Measurements from ENCODE around the gene METTL2A. TPM values are rescaled to one million over a fixed set of nuclear protein-coding genes. Genes with fewer than 3 reads are reported as not detected.
A peak's percentile ranks its signal among the peaks of the same experiment; 100 is the strongest.
"Not testable (repeated sequence)": the region's sequence is repeated elsewhere in the genome, so short reads cannot be mapped to it uniquely, and the experiment has no call there.

The METTL2A gene
- total RNA-seq, 2 experiments from 2014 or later = 16.6 to 16.7 TPM

DNA sequence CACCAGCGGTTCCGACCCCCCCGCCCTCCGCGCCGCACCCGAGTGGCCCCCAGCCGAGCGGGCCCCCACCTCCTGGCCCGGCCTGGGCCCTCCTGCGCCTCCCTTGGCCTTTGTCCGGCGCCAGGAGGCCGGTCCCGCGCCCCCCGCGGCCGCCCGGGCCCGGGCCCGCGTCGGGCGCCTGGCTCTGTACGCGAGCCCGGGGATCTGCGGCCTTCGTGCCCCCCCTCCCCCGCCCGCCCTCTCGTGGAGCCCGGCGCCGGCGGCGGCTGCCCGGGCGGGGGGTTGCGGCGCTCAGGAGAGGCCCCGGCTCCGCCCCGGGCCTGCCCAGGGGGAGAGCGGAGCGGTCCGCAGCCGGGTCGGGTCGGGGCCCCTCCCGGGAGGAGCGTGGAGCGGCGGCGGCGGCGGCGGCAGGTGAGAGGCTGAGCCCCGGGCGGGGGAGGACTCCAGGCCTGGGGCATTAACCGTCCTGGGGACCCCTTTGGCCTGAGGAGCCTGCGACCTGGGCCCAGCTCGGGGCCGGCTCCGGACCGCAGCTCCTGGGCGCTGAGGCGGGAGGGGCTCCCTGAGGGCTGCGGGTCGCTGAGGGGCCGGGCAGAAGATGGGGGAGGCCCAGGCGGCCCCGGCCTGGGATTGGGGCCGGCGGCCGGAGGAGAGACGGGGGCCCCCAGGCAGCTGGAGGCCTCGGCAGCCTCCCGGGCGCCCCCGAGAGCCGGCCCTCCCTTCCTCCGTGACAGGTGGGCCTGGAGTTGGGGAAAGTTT lies 55.4 kb downstream of the METTL2A start:
- H3K27ac Mint-ChIP-seq = peak overlapping the region; percentile 93
- peaks cover 34% of the 10 kb centered on the region for H3K4me1 Mint-ChIP-seq
- H3K27me3 Mint-ChIP-seq, H3K9me3 Mint-ChIP-seq, POLR2A ChIA-PET, CTCF ChIA-PET: not testable (repeated sequence)
- H3K36me3 Mint-ChIP-seq (ENCODE audit: low read depth) = peaks cover 21% of the 10 kb centered on the region
- H3K4me3 Mint-ChIP-seq = peak overlapping the region; percentile 91
- DNase-seq = peak; percentile 48

DNA sequence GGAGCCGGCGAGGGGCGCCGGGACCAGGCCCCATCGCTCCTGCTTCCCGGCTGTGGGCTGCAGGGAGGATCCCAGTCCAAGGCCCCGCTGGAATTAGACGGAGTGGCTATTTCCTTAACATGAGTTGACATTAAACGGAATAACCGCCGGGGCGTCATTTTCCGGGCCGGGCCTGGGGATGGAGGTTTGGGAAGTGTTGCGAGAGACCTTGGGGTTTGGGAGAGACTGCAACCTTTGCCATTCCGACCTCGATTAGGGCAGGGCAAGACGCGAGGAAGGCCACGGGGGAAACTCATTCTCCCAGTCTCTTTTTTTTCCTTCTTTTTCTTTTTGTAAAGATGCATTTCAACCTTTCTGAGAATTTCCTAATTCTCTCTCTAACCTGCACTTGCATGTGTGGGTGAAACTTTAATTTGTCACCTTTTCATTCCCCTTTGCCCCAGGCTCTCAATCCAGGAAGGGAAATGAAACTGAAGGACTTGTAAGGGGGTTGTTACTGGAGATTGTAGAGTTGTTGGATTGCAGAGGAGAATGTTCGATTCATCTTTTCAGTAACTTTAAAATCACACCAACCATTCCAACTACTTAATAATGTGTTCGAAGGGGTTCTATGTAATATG lies 56.1 kb downstream of the METTL2A start:
- H3K27me3 Mint-ChIP-seq, CTCF ChIA-PET, H3K9me3 Mint-ChIP-seq, POLR2A ChIA-PET: not testable (repeated sequence)
- peaks cover 34% of the 10 kb centered on the region for H3K4me1 Mint-ChIP-seq
- DNase-seq = peak; percentile 27
- peak overlapping the region; percentile 93 for H3K27ac Mint-ChIP-seq
- peak overlapping the region; percentile 91 for H3K4me3 Mint-ChIP-seq
- H3K36me3 Mint-ChIP-seq (ENCODE audit: low read depth) = peaks cover 21% of the 10 kb centered on the region

DNA sequence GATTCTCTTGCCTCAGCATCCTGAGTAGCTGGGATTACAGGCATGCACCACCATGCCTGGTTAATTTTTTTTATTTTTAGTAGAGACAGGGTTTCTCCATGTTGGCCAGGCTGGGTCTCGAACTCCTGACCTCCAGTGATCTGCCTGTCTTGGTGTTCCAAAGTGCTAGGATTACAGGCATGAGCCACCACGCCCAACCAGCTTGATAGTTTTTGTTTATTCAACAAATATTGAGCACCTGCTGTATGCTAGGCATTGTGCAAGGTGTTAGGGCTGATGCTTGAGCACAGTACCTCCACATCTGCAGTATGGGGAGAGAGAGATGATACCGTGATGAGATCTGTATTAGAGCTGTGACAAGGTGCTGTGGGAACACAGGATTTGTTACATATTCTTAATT lies 58.9 kb downstream of the METTL2A start:
- Mint-ChIP-seq H3K36me3 (ENCODE audit: low read depth) (peaks cover 25% of the 10 kb centered on the region), H3K4me1 (peaks cover 34% of the 10 kb centered on the region)
- H3K4me3 Mint-ChIP-seq, H3K27me3 Mint-ChIP-seq, H3K9me3 Mint-ChIP-seq, H3K27ac Mint-ChIP-seq, DNase-seq: not testable (repeated sequence)
- ChIA-PET CTCF (interaction anchor here (2.9 kb wide), 1 partner anchor 60 kb away, joined by 15 read pairs; no protein-coding TSS in a partner anchor), POLR2A (interaction anchor here (1.1 kb wide), 1 partner anchor 61 kb away, joined by 3 read pairs; no protein-coding TSS in a partner anchor)

GRCh38 chr17:62490990-62491389 lies 67.3 kb downstream of the METTL2A start:
- H3K27ac Mint-ChIP-seq, DNase-seq, H3K27me3 Mint-ChIP-seq, H3K9me3 Mint-ChIP-seq, CTCF ChIA-PET, H3K4me3 Mint-ChIP-seq, POLR2A ChIA-PET: not testable (repeated sequence)
- Mint-ChIP-seq H3K4me1 (peaks cover 16% of the 10 kb centered on the region), H3K36me3 (ENCODE audit: low read depth) (peaks cover 29% of the 10 kb centered on the region)

- DNase-seq, CTCF ChIA-PET, H3K27me3 Mint-ChIP-seq, H3K9me3 Mint-ChIP-seq, POLR2A ChIA-PET, H3K4me3 Mint-ChIP-seq, H3K27ac Mint-ChIP-seq: not testable (repeated sequence)
- H3K36me3 Mint-ChIP-seq (ENCODE audit: low read depth) = peaks cover 27% of the 10 kb centered on the region
- H3K4me1 Mint-ChIP-seq = peaks cover 12% of the 10 kb centered on the region
These were observed 69.5 kb downstream of the METTL2A start for GRCh38 chr17:62493049-62493655.

- H3K27me3 Mint-ChIP-seq, DNase-seq, H3K4me3 Mint-ChIP-seq, H3K9me3 Mint-ChIP-seq, H3K4me1 Mint-ChIP-seq, CTCF ChIA-PET, H3K27ac Mint-ChIP-seq, POLR2A ChIA-PET: not testable (repeated sequence)
- peaks cover 24% of the 10 kb centered on the region for H3K36me3 Mint-ChIP-seq (ENCODE audit: low read depth)
These were observed 70.4 kb downstream of the METTL2A start for GRCh38 chr17:62494073-62494472.

DNA sequence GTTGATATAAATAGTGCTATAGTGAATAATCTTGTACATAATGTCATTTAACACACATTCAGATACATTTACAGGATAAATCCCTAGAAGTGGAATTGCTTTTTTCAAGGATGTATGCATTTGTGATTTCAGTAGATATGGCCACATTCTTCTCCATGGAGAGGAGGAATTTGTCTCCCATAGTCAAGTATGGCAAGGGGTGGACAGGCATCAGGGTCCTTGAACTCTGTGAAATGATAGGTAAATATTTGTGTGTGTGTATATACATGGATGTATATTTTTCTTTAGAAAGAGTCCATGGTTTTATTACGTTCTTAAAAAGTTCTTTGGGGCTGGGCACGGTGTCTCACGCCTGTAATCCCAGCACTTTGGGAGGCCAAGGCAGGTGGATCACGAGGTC lies 72.6 kb downstream of the METTL2A start:
- CTCF ChIA-PET, H3K4me1 Mint-ChIP-seq, POLR2A ChIA-PET, H3K4me3 Mint-ChIP-seq, DNase-seq, H3K9me3 Mint-ChIP-seq, H3K27me3 Mint-ChIP-seq, H3K27ac Mint-ChIP-seq: not testable (repeated sequence)
- H3K36me3 Mint-ChIP-seq (ENCODE audit: low read depth) = peaks cover 19% of the 10 kb centered on the region

DNA sequence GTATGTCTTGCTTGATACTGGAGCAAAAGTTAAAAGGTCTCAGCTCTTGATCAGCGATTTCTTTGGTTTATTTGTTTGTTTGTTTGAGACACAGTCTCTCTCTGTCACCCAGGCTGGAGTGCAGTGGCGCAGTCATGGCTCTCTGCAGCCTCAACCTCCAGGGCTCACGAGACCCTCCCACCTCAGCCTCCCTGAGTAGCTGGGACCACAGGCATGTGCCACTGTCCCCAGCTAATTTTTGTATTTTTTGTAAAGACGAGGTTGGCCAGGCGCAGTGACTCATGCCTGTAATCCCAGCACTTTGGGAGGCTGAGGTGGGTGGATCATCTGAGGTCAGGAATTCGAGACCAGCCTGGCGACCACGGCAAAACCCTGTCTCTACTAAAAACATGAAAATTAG lies 75.1 kb downstream of the METTL2A start:
- H3K27ac Mint-ChIP-seq; POLR2A ChIA-PET; H3K36me3 Mint-ChIP-seq (ENCODE audit: low read depth); H3K4me1 Mint-ChIP-seq; DNase-seq; H3K9me3 Mint-ChIP-seq; H3K27me3 Mint-ChIP-seq; CTCF ChIA-PET; H3K4me3 Mint-ChIP-seq: not testable (repeated sequence)

Other genes with a start within 250 kb of the METTL2A start
- not detected for gene EFCAB3, start 43.3 kb upstream of the METTL2A start, total RNA-seq
- gene TLK2, start 54.9 kb downstream of the METTL2A start, total RNA-seq = 10 to 100 TPM; 42.2 to 46.1 TPM
- gene MRC2, start 203.8 kb downstream of the METTL2A start, total RNA-seq = 1 to 10 TPM; 6.2 to 8.9 TPM